Measurements from ENCODE around the gene SRGN. TPM values are rescaled to one million over a fixed set of nuclear protein-coding genes. Genes with fewer than 3 reads are reported as not detected.

The SRGN gene
- total RNA-seq, 1 donor from 2014 or later, result 24.8 TPM

- no peak for DNase-seq
Observed at GRCh38 chr10:69061305-69062161, 26.4 kb upstream of the SRGN start.

- DNase-seq, result no peak
Observed at GRCh38 chr10:69062901-69063300, 25.0 kb upstream of the SRGN start.

- DNase-seq, result no peak
Observed at GRCh38 chr10:69064762-69065328, 23.1 kb upstream of the SRGN start.

- DNase-seq, result no peak
Observed at GRCh38 chr10:69065406-69066361, 22.2 kb upstream of the SRGN start.

GRCh38 chr10:69067189-69067588, 20.7 kb upstream of the SRGN start:
- no peak for DNase-seq

- DNase-seq, result no peak
Observed at GRCh38 chr10:69068549-69068948, 19.4 kb upstream of the SRGN start.

- no peak for DNase-seq
Observed at GRCh38 chr10:69069090-69070042, 18.5 kb upstream of the SRGN start.

- DNase-seq, result no peak
Observed at GRCh38 chr10:69070951-69071350, 17.0 kb upstream of the SRGN start.

- DNase-seq, result no peak
Observed at GRCh38 chr10:69071610-69072009, 16.3 kb upstream of the SRGN start.

GRCh38 chr10:69073026-69073425, 14.9 kb upstream of the SRGN start:
- DNase-seq, result no peak

- no peak for DNase-seq
Observed at GRCh38 chr10:69073736-69074364, 14.1 kb upstream of the SRGN start.

- DNase-seq, result no peak
Observed at GRCh38 chr10:69074532-69074931, 13.4 kb upstream of the SRGN start.

GRCh38 chr10:69075431-69075830, 12.5 kb upstream of the SRGN start:
- no peak for DNase-seq

- DNase-seq, result no peak
Observed at GRCh38 chr10:69078311-69078710, 9.6 kb upstream of the SRGN start.

GRCh38 chr10:69080226-69080625, 7.7 kb upstream of the SRGN start:
- no peak for DNase-seq

GRCh38 chr10:69086001-69086509, 1.8 kb upstream of the SRGN start:
- DNase-seq, result no peak

GRCh38 chr10:69088471-69088769, 517 bp downstream of the SRGN start:
- no peak for DNase-seq

- DNase-seq, result no peak
Observed at GRCh38 chr10:69088801-69089501, 1.0 kb downstream of the SRGN start.

GRCh38 chr10:69089638-69090599, 2.0 kb downstream of the SRGN start:
- no peak for DNase-seq
